Lower lobe of right lung (tissue), 2 donors: ENCODE results near the gene NUDCD2. TPM values are rescaled to one million over a fixed set of nuclear protein-coding genes. Genes with fewer than 3 reads are reported as not detected.
"Not testable (repeated sequence)": the region's sequence is repeated elsewhere in the genome, so short reads cannot be mapped to it uniquely, and the experiment has no call there.

Source experiments
- ATAC-seq, 2 donors: fragments of 200-7000 bp; cut with Tn5 transposase; one replicate each; pipeline ENCODE4 v1.9.1; 2020 to 2022; ENCODE audit warnings: mild to moderate bottlenecking in 2 of 2, moderate library complexity in 2 of 2
- DNase-seq: peaks from one replicate; pipeline ENCODE4 v3.0.0-alpha.2; 2020
- H3K27ac ChIP-seq: fragments of 200-600 bp; one replicate; pipeline ENCODE4 v1.8.0; 2022
- H3K27me3 ChIP-seq: fragments of 200-600 bp; one replicate; pipeline ENCODE4 v1.8.0; 2022; ENCODE audit warnings: low read depth
- H3K36me3 ChIP-seq: fragments of 200-600 bp; one replicate; pipeline ENCODE4 v1.8.0; 2022; ENCODE audit warnings: mild to moderate bottlenecking
- H3K4me1 ChIP-seq: fragments of 200-600 bp; one replicate; pipeline ENCODE4 v1.8.0; 2022
- H3K4me3 ChIP-seq: fragments of 200-600 bp; one replicate; pipeline ENCODE4 v1.8.0; 2022; ENCODE audit warnings: mild to moderate bottlenecking
- H3K9me3 ChIP-seq: fragments of 200-600 bp; one replicate; pipeline ENCODE4 v1.8.0; 2022
- CTCF ChIP-seq: fragments of 200-600 bp; IDR thresholded peaks from one replicate; pipeline ENCODE4 v1.8.0; 2022; ENCODE audit warnings: antibody characterized with exemption, mild to moderate bottlenecking
- intact Hi-C: fragments of 100-400 bp; cut with DNase I; formaldehyde crosslinking; loops from one replicate; pipeline ENCODE4 v1.11.0; 2022
- total RNA-seq: library from RNA; stranded (reverse); fragmentation: NEBNext Ultra II Directional; extraction: Animal tissue kit (Norgen Biotek cat#: 25700); gene quantifications from one replicate; pipeline ENCODE4 v1.2.1, GENCODE V29; 2021
- donor health status: DM: no; HTN: yes; CAD: no; lungs with severe emphysema.

The NUDCD2 gene
- total RNA-seq, 1 donor from 2014 or later = 18.0 TPM

GRCh38 chr5:163460562-163461171 lies 765 bp upstream of the NUDCD2 start, which contains the start of gene HMMR:
Gene HMMR (plus strand): TSS chr5:163460632. CDS start chr5:163460693, 61 bp downstream.
- H3K27ac ChIP-seq = peak within 1 kb of the TSS; percentile 95
- ATAC-seq (no peak), DNase-seq (no peak)
- no peak for TF ChIP-seq CTCF
- H3K4me3 ChIP-seq = peak within 1 kb of the TSS; percentile 76
- no peaks in the 10 kb centered on the region for H3K9me3 ChIP-seq
- peaks cover 9% of the 10 kb centered on the region for H3K36me3 ChIP-seq
- peaks cover 25% of the 10 kb centered on the region for H3K4me1 ChIP-seq
- H3K27me3 ChIP-seq = no peaks in the 10 kb centered on the region
- intact Hi-C loops = no loop called here

GRCh38 chr5:163459462-163459818 lies 462 bp downstream of the NUDCD2 start:
- DNase-seq (no peak), ATAC-seq (peak in 1 of 2 donors; percentile 17)
- intact Hi-C loops = no loop called here
- no peak for TF ChIP-seq CTCF
- Histone ChIP-seq H3K27me3 (no peaks in the 10 kb centered on the region), H3K4me1 (peaks cover 25% of the 10 kb centered on the region), H3K9me3 (no peaks in the 10 kb centered on the region), H3K27ac (peak overlapping the region; percentile 95), H3K36me3 (peaks cover 21% of the 10 kb centered on the region), H3K4me3 (peak overlapping the region; percentile 76)

GRCh38 chr5:163458778-163459385 lies 1.0 kb downstream of the NUDCD2 start:
- peak overlapping the region; percentile 76 for H3K4me3 ChIP-seq
- no peaks in the 10 kb centered on the region for H3K9me3 ChIP-seq
- intact Hi-C loops = no loop called here
- no peak for TF ChIP-seq CTCF
- peak overlapping the region; percentile 95 for H3K27ac ChIP-seq
- no peak for ATAC-seq
- H3K27me3 ChIP-seq = no peaks in the 10 kb centered on the region
- peaks cover 27% of the 10 kb centered on the region for H3K36me3 ChIP-seq
- H3K4me1 ChIP-seq = peaks cover 25% of the 10 kb centered on the region
- DNase-seq = no peak

- ATAC-seq (no peak), DNase-seq (no peak)
- no peak overlapping the region for H3K4me3 ChIP-seq
- H3K27me3 ChIP-seq = no peaks in the 10 kb centered on the region
- TF ChIP-seq CTCF = no peak
- H3K9me3 ChIP-seq = no peaks in the 10 kb centered on the region
- H3K36me3 ChIP-seq = peaks cover 43% of the 10 kb centered on the region
- intact Hi-C loops = no loop called here
- peaks cover 25% of the 10 kb centered on the region for H3K4me1 ChIP-seq
- H3K27ac ChIP-seq = no peak overlapping the region
Observed at GRCh38 chr5:163456840-163457239, 3.1 kb downstream of the NUDCD2 start.

GRCh38 chr5:163456029-163456589 lies 3.8 kb downstream of the NUDCD2 start:
- Histone ChIP-seq H3K4me3 (no peak overlapping the region), H3K27me3 (no peaks in the 10 kb centered on the region), H3K36me3 (peaks cover 51% of the 10 kb centered on the region), H3K4me1 (peaks cover 20% of the 10 kb centered on the region), H3K9me3 (no peaks in the 10 kb centered on the region), H3K27ac (no peak overlapping the region)
- DNase-seq (no peak), ATAC-seq (no peak)
- TF ChIP-seq CTCF = no peak
- intact Hi-C loops = no loop called here

- intact Hi-C loops, H3K9me3 ChIP-seq, DNase-seq, H3K27ac ChIP-seq, ATAC-seq, H3K4me3 ChIP-seq, H3K27me3 ChIP-seq: not testable (repeated sequence)
- peaks cover 13% of the 10 kb centered on the region for H3K4me1 ChIP-seq
- H3K36me3 ChIP-seq = peaks cover 56% of the 10 kb centered on the region
Observed at GRCh38 chr5:163455406-163455805, 4.5 kb downstream of the NUDCD2 start.
